ENCODE data around the gene ASPRV1.

GRCh38 chr2:69911985-69912563 lies 49.4 kb downstream of the ASPRV1 start:
- TF ChIP-seq POLR2A (IDR thresholded peaks at IDR 0.05) (no peak), CTCF (IDR thresholded peaks at IDR 0.05) (peak; percentile 16 to 89 (median 78))
